ENCODE measurements around the gene SYT1.

DNA sequence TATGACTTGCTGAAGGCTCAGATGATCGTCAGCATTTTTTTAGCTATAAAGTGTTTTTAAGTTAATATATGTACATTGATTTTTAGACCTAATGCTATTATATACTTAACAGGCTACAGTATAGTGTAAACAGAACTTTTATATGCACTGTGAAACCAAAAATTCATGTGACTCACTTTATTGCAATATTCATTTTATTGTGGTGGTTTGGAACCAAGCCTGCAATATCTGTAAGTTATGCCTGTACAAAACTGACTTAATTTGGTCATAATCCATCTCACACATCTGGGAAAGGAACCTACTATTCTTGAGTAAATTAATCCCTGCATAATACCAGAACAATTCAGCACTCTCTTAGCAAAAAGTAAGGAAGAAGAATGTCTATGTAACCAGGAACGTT is 390.7 kb downstream of the SYT1 start:
- TF ChIP-seq, protein P1, sequence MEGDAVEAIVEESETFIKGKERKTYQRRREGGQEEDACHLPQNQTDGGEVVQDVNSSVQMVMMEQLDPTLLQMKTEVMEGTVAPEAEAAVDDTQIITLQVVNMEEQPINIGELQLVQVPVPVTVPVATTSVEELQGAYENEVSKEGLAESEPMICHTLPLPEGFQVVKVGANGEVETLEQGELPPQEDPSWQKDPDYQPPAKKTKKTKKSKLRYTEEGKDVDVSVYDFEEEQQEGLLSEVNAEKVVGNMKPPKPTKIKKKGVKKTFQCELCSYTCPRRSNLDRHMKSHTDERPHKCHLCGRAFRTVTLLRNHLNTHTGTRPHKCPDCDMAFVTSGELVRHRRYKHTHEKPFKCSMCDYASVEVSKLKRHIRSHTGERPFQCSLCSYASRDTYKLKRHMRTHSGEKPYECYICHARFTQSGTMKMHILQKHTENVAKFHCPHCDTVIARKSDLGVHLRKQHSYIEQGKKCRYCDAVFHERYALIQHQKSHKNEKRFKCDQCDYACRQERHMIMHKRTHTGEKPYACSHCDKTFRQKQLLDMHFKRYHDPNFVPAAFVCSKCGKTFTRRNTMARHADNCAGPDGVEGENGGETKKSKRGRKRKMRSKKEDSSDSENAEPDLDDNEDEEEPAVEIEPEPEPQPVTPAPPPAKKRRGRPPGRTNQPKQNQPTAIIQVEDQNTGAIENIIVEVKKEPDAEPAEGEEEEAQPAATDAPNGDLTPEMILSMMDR (conservative IDR thresholded peaks at IDR 0.05; ENCODE audit: low read depth, low read length) = no peak
- TF ChIP-seq, protein P2, sequence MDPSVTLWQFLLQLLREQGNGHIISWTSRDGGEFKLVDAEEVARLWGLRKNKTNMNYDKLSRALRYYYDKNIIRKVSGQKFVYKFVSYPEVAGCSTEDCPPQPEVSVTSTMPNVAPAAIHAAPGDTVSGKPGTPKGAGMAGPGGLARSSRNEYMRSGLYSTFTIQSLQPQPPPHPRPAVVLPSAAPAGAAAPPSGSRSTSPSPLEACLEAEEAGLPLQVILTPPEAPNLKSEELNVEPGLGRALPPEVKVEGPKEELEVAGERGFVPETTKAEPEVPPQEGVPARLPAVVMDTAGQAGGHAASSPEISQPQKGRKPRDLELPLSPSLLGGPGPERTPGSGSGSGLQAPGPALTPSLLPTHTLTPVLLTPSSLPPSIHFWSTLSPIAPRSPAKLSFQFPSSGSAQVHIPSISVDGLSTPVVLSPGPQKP (IDR thresholded peaks at IDR 0.05; ENCODE audit: borderline replicate concordance, low read depth, low read length) = no peak
